Mammary epithelial cell (primary cell): ENCODE measurements around the gene ZCRB1.

Experiments used
- CTCF ChIP-seq, 2 donors: IDR thresholded peaks in 1 of 2; conservative IDR thresholded peaks in 1 of 2; 2 replicates each; pipeline ENCODE4 v1.5.1; 2011 to 2012; ENCODE audit warnings: inconsistent platforms in 2 of 2, low read length in 2 of 2, mild to moderate bottlenecking in 2 of 2, control low read depth in 1 of 2, low read depth in 1 of 2; ENCODE audit not compliant: insufficient read depth in 1 of 2; ENCODE audit errors: extremely low read depth in 1 of 2
- EZH2 ChIP-seq: IDR thresholded peaks from 2 replicates; pipeline ENCODE4 v1.6.1; 2012; ENCODE audit warnings: low read length, inconsistent platforms, borderline replicate concordance

GRCh38 chr12:42285431-42285830 is 40.5 kb downstream of the ZCRB1 start:
- TF ChIP-seq CTCF (conservative IDR thresholded peaks at IDR 0.05 in 1 of 2, IDR thresholded peaks at IDR 0.05 in 1 of 2; ENCODE audit: extremely low read depth in 1 of 2, insufficient read depth in 1 of 2, low read depth in 1 of 2, low read length in 2 of 2) (no peak), EZH2 (no peak)
